ENCODE results near the gene FAM3A.

The FAM3A gene

GRCh38 chrX:154465601-154466000 lies 50.4 kb downstream of the FAM3A start:
- no peaks in the 10 kb centered on the region for H3K4me1 ChIP-seq (ENCODE audit: control insufficient read depth in 1 of 2, insufficient read depth in 1 of 2, low read depth in 1 of 2, low read length in 1 of 2)
- H3K4me3 ChIP-seq (ENCODE audit: low read depth in 1 of 2, low read length in 1 of 2) = no peak overlapping the region
- no peak for TF ChIP-seq CTCF (IDR thresholded peaks at IDR 0.05)
- no peaks in the 10 kb centered on the region for H3K9me3 ChIP-seq
- H3K27ac ChIP-seq = no peak overlapping the region
- no peaks in the 10 kb centered on the region for H3K27me3 ChIP-seq
- no peaks in the 10 kb centered on the region for H3K36me3 ChIP-seq

- Histone ChIP-seq H3K4me1 (ENCODE audit: control insufficient read depth in 1 of 2, insufficient read depth in 1 of 2, low read depth in 1 of 2, low read length in 1 of 2) (no peaks in the 10 kb centered on the region), H3K27me3 (no peaks in the 10 kb centered on the region), H3K4me3 (ENCODE audit: low read depth in 1 of 2, low read length in 1 of 2) (no peak overlapping the region), H3K36me3 (no peaks in the 10 kb centered on the region), H3K9me3 (no peaks in the 10 kb centered on the region), H3K27ac (no peak overlapping the region)
- TF ChIP-seq CTCF (IDR thresholded peaks at IDR 0.05) = no peak
Observed at GRCh38 chrX:154464806-154465365, 51.1 kb downstream of the FAM3A start.

- TF ChIP-seq CTCF (IDR thresholded peaks at IDR 0.05) = no peak
- H3K4me1 ChIP-seq (ENCODE audit: control insufficient read depth in 1 of 2, insufficient read depth in 1 of 2, low read depth in 1 of 2, low read length in 1 of 2) = peaks cover 0 to 1% of the 10 kb centered on the region in 2 experiments
- no peaks in the 10 kb centered on the region for H3K36me3 ChIP-seq
- H3K27me3 ChIP-seq = peaks cover 10% of the 10 kb centered on the region
- H3K4me3 ChIP-seq (ENCODE audit: low read depth in 1 of 2, low read length in 1 of 2) = no peak overlapping the region
- H3K9me3 ChIP-seq = no peaks in the 10 kb centered on the region
- H3K27ac ChIP-seq = no peak overlapping the region
Observed at GRCh38 chrX:154463611-154464220, 52.3 kb downstream of the FAM3A start.

GRCh38 chrX:154462396-154462795 lies 53.6 kb downstream of the FAM3A start:
- Histone ChIP-seq H3K9me3 (no peaks in the 10 kb centered on the region), H3K4me3 (ENCODE audit: low read depth in 1 of 2, low read length in 1 of 2) (no peak overlapping the region), H3K36me3 (no peaks in the 10 kb centered on the region)

GRCh38 chrX:154460326-154460725 lies 55.7 kb downstream of the FAM3A start:
- no peak overlapping the region for H3K4me3 ChIP-seq (ENCODE audit: low read depth in 1 of 2, low read length in 1 of 2)
- no peak for TF ChIP-seq CTCF (IDR thresholded peaks at IDR 0.05)
- H3K4me1 ChIP-seq (ENCODE audit: control insufficient read depth in 1 of 2, insufficient read depth in 1 of 2, low read depth in 1 of 2, low read length in 1 of 2) = peaks cover 6 to 7% of the 10 kb centered on the region in 2 experiments
- H3K27ac ChIP-seq = no peak overlapping the region
- H3K27me3 ChIP-seq = peaks cover 27% of the 10 kb centered on the region
- no peaks in the 10 kb centered on the region for H3K36me3 ChIP-seq
- H3K9me3 ChIP-seq = no peaks in the 10 kb centered on the region

More at GRCh38 chrX:154462396-154462795, 53.6 kb downstream of the FAM3A start:
- Histone ChIP-seq H3K27me3 (peaks cover 20% of the 10 kb centered on the region), H3K27ac (no peak overlapping the region), H3K4me1 (ENCODE audit: control insufficient read depth in 1 of 2, insufficient read depth in 1 of 2, low read depth in 1 of 2, low read length in 1 of 2) (peaks cover 5 to 6% of the 10 kb centered on the region in 2 experiments)
- TF ChIP-seq CTCF (IDR thresholded peaks at IDR 0.05) = no peak
